Testis (tissue), 3 donors: ENCODE measurements around the gene HS3ST3A1. TPM values are rescaled to one million over a fixed set of nuclear protein-coding genes. Genes with fewer than 3 reads are reported as not detected.

Source experiments
- DNase-seq: peaks from one replicate; pipeline ENCODE4 v3.0.0-alpha.2; 2019
- H3K27ac ChIP-seq, 2 donors: fragments of 200-600 bp; sonication (generic); one replicate each; pipeline ENCODE4 v1.5.1; 2019
- H3K27me3 ChIP-seq: fragments of 200-600 bp; sonication (generic); one replicate; pipeline ENCODE4 v1.5.1; 2019
- H3K36me3 ChIP-seq: fragments of 200-600 bp; sonication (generic); one replicate; pipeline ENCODE4 v1.5.1; 2017; ENCODE audit warnings: low read depth; ENCODE audit errors: missing control alignments
- H3K4me1 ChIP-seq: fragments of 200-600 bp; sonication (generic); one replicate; pipeline ENCODE4 v1.5.1; 2019
- H3K4me3 ChIP-seq, 2 donors: fragments of 200-600 bp; sonication (generic); one replicate each; pipeline ENCODE4 v1.5.1; 2017 to 2019
- H3K9me3 ChIP-seq: fragments of 200-600 bp; sonication (generic); one replicate; pipeline ENCODE4 v1.5.1; 2017
- CTCF ChIP-seq, 3 experiments: fragments of 450-650 bp in 2 of 3; fragments of 200-600 bp in 1 of 3; sonication (generic) in 1 of 3; IDR thresholded peaks; one replicate each; pipeline ENCODE4 v1.5.1; 2016 to 2019; ENCODE audit warnings: antibody characterized with exemption in 3 of 3, mild to moderate bottlenecking in 2 of 3, moderate library complexity in 1 of 3
- POLR2A ChIP-seq: fragments of 450-650 bp; IDR thresholded peaks from one replicate; pipeline ENCODE4 v1.6.1; 2017; ENCODE audit warnings: antibody characterized with exemption, mild to moderate bottlenecking, moderate library complexity
- WGBS, 2 donors: methylation state at CpG; one replicate each; pipeline ENCODE4 v1.1.5; 2018; 5-methylcytosine and 5-hydroxymethylcytosine counted together
- intact Hi-C: fragments of 100-400 bp; cut with DNase I; formaldehyde crosslinking; loops from one replicate; pipeline ENCODE4 v1.15.1; 2023; ENCODE audit warnings: low total_unique reads
- microRNA-seq, 2 donors: library from miRNA; unstranded; fragments of <30 nt; microRNA quantifications; one replicate each; pipeline ENCODE4, GENCODE V29; 2016; ENCODE audit warnings: borderline number of aligned reads in 2 of 2, borderline replicate concordance in 1 of 2
- polyA plus RNA-seq: library from polyadenylated mRNA; stranded (reverse); fragments of 350-450 nt; fragmentation: Illumina TruSeq; extraction: RNeasy Lipid Tissue Mini Kit (QIAGEN cat#74804); gene quantifications from one replicate; pipeline ENCODE4 v1.2.3, GENCODE V29; 2014; ENCODE audit warnings: low read depth, low replicate concordance; ENCODE audit not compliant: insufficient read depth
- small RNA-seq, 2 donors: library from RNA; depleted of rRNA; stranded (forward); fragments of <200 nt; gene quantifications; one replicate each; pipeline ENCODE3, GENCODE V24; 2016
- total RNA-seq, 2 donors: library from RNA; depleted of rRNA; stranded (reverse); fragments of >200 nt; gene quantifications; one replicate each; pipeline ENCODE4 v1.2.3, GENCODE V29; 2016

The HS3ST3A1 gene
- total and polyA plus RNA-seq, 3 donors from 2014 or later = 3.9 to 5.9 (median 5.8) TPM

- H3K27me3 ChIP-seq = no peaks in the 10 kb centered on the region
- DNase-seq = no peak
- no peak for TF ChIP-seq CTCF (IDR thresholded peaks at IDR 0.05)
- H3K9me3 ChIP-seq = no peaks in the 10 kb centered on the region
- H3K36me3 ChIP-seq = no peaks in the 10 kb centered on the region
- intact Hi-C loops = no loop called here
- WGBS, 2 donors = 87 to 91% methylated on average over 3 of the region's 3 CpGs
- no peaks in the 10 kb centered on the region for H3K4me1 ChIP-seq
- H3K4me3 ChIP-seq = no peak overlapping the region
- H3K27ac ChIP-seq = no peak overlapping the region
These were observed 136.1 kb downstream of the HS3ST3A1 start for GRCh38 chr17:13465678-13466077.

- intact Hi-C loops = no loop called here
- no peaks in the 10 kb centered on the region for H3K27me3 ChIP-seq
- no peak overlapping the region for H3K27ac ChIP-seq
- TF ChIP-seq CTCF (IDR thresholded peaks at IDR 0.05) (no peak), POLR2A (no peak)
- DNase-seq = no peak
- H3K4me1 ChIP-seq = no peaks in the 10 kb centered on the region
- H3K36me3 ChIP-seq = no peaks in the 10 kb centered on the region
- H3K4me3 ChIP-seq = no peak overlapping the region
- no peaks in the 10 kb centered on the region for H3K9me3 ChIP-seq
- 82 to 85% methylated on average over 8 of the region's 8 CpGs for WGBS, 2 donors
These were observed 139.0 kb downstream of the HS3ST3A1 start for GRCh38 chr17:13462673-13463124.

- H3K9me3 ChIP-seq = no peaks in the 10 kb centered on the region
- H3K36me3 ChIP-seq = no peaks in the 10 kb centered on the region
- TF ChIP-seq POLR2A = no peak
- no peak for DNase-seq
- 89 to 100% methylated on average over 1 of the region's 1 CpG for WGBS, 2 donors
- no peak overlapping the region for H3K27ac ChIP-seq
- H3K27me3 ChIP-seq = no peaks in the 10 kb centered on the region
- intact Hi-C loops = no loop called here
- H3K4me3 ChIP-seq = no peak overlapping the region
- no peaks in the 10 kb centered on the region for H3K4me1 ChIP-seq
These were observed 139.6 kb downstream of the HS3ST3A1 start for GRCh38 chr17:13462146-13462545.

DNA sequence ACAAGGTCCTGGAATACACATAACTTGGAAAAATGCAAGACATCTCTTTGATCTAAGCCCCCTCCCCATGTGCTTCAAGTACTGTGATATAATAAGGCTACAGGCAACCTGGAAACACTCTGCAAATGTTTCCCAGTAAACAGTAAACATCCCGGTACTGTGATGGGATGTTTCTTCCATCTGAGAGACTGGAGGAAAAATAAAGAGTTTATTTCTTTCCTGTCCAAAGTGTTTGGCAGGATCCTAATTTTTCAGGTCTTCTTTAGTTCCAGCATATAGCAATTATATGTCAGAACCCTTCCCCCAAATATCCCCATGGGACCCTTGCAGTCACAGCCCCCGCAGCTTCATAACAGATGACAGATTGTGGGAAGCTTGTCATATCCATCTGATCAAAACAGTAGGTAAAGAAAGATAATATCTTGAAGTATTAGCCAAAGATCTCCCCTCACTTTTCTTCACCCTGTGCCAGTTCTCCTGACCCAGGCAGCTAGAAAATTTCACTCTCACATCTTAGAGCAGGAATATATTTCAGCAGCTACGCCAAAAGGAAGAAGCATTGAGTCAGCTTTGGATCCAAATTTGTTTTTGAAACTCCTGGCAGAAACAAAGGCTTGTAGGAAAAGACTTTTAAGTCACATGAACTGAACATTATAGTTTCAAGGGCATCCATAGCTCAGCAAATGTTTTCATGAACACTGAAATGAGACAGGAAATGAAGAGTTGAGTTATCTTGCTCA lies 141.3 kb downstream of the HS3ST3A1 start:
- H3K27me3 ChIP-seq = no peaks in the 10 kb centered on the region
- H3K36me3 ChIP-seq = no peaks in the 10 kb centered on the region
- DNase-seq = no peak
- H3K4me1 ChIP-seq = no peaks in the 10 kb centered on the region
- H3K9me3 ChIP-seq = no peaks in the 10 kb centered on the region
- TF ChIP-seq POLR2A (no peak), CTCF (IDR thresholded peaks at IDR 0.05) (no peak)
- H3K4me3 ChIP-seq = no peak overlapping the region
- intact Hi-C loops = no loop called here
- no peak overlapping the region for H3K27ac ChIP-seq
- WGBS, 2 donors = 60 to 66% methylated on average over 3 of the region's 3 CpGs

- Histone ChIP-seq H3K36me3 (no peaks in the 10 kb centered on the region), H3K27ac (no peak overlapping the region), H3K27me3 (no peaks in the 10 kb centered on the region), H3K9me3 (no peaks in the 10 kb centered on the region), H3K4me1 (no peaks in the 10 kb centered on the region), H3K4me3 (no peak overlapping the region)
- DNase-seq = no peak
- intact Hi-C loops = no loop called here
- no peak for TF ChIP-seq CTCF (IDR thresholded peaks at IDR 0.05)
- TF ChIP-seq POLR2A = no peak
- WGBS, 2 donors = 74 to 82% methylated on average over 3 of the region's 3 CpGs
These were observed 143.9 kb downstream of the HS3ST3A1 start for GRCh38 chr17:13457783-13458182.

Small RNAs within 50 kb of the gene (microRNA-seq; reads per million reads assigned to microRNA genes)
- 0 reads per million in 2 donors for gene MIR548H3

Small RNAs within 50 kb of the gene (small RNA-seq; reads per million reads assigned to genes)
- 0 reads per million in 2 donors for gene MIR548H3
